ENCODE results near the gene ESRRG. TPM values are rescaled to one million over a fixed set of nuclear protein-coding genes. Genes with fewer than 3 reads are reported as not detected.
A peak's percentile ranks its signal among the peaks of the same experiment; 100 is the strongest.
"Not testable (repeated sequence)": the region's sequence is repeated elsewhere in the genome, so short reads cannot be mapped to it uniquely, and the experiment has no call there.

ESRRG gene
- total RNA-seq, 1 experiment from 2014 or later, result 0.44 TPM

DNA sequence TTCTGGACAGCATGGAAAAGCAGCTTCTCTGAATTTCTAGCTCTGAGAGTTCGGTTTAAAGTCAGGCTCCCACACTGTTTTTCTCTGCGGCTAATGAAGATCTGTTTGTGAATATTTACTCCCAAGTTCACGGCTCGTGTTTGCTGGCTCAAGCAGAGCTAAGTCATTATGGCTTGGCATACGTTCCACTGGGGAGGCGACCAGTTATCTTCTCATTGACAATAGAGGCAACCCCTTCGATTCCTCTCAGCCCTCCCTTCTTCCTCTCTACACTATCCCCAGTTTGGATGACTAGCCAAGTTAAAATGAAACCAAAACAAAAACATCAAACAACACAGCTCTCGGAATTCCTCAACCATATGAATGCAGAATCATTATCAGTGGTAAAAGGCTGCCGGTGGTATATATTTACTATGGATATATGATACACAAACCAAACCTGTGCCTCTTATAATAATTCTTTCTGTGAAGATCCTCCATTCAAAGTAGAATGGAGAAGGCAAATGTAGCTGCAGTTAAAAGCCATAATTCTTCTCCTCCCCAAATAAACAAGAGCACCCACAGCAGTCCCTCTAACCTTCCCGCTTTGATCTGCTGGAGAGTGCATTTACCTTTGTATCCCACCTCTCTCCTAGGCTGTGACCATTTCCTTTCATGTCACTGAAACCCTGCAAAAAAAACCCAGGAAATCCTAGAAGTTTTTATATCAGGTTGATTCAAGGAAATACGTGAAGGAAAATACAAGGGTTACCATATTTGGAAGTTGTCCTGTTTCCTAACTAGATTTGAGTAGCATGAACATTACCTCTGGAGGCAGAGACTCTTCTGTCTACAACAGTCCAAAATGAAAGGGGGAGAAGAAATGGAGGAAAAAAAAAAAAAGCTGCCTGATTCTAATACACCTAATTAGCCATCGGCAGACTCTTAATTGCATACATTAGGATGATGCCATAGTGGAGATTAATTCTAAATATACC is 191.7 kb downstream of the ESRRG start:
- Histone ChIP-seq H3K23me2 (ENCODE audit: insufficient read length, low read depth, low read length, poor library complexity, severe bottlenecking) (no peaks in the 10 kb centered on the region), H2AK5ac (ENCODE audit: insufficient read length, low read length) (no peak overlapping the region), H3K4me2 (ENCODE audit: insufficient read depth, insufficient read length, low read length) (no peak overlapping the region)

DNA sequence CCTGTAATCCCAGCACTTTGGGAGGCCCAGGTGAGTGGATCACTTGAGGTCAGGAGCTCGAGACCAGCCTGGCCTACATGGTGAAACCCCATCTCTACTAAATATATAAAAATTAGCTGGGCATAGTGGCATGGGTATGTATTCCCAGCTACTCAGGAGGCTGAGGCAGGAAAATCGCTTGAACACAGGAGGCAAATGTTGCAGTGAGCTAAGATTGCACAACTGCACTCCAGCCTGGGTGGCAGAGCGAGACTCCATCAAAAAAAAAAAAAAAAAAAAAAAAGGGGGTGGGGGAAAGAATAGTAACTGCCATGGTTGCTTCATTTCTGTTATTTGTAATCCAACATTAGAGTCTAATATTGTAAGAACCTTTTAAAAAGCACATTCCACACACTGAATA is 193.4 kb downstream of the ESRRG start:
- H3K23ac ChIP-seq (ENCODE audit: insufficient read length, low read depth, low read length); H3K27me3 Mint-ChIP-seq (ENCODE audit: low read depth); H2BK5ac ChIP-seq (ENCODE audit: insufficient read length, low read length); H2BK15ac ChIP-seq (ENCODE audit: low read depth, low read length); H3K56ac ChIP-seq (ENCODE audit: insufficient read length, low read depth, low read length); H3T11ph ChIP-seq (ENCODE audit: low read length); H2AFZ ChIP-seq (ENCODE audit: low read length); H3K9me3 ChIP-seq (ENCODE audit: control insufficient read depth, low read depth, low read length); H3K27me3 ChIP-seq (ENCODE audit: insufficient read depth, low read length); H3K18ac ChIP-seq (ENCODE audit: insufficient read length, low read depth, low read length); H4K5ac ChIP-seq (ENCODE audit: insufficient read length, low read depth, low read length); H4K20me1 ChIP-seq (ENCODE audit: control insufficient read depth, insufficient read depth, insufficient read length); H3K27ac Mint-ChIP-seq; H3K79me2 ChIP-seq (ENCODE audit: insufficient read depth, low read length); H3K4ac ChIP-seq (ENCODE audit: low read depth, low read length); H4K8ac ChIP-seq (replicated peaks; ENCODE audit: insufficient read length, low read depth, low read length); H3K36me3 Mint-ChIP-seq (ENCODE audit: insufficient read depth in 1 of 3, low read depth in 3 of 3); H3K4me3 Mint-ChIP-seq; H3K9ac ChIP-seq (ENCODE audit: extremely low read depth, insufficient read length, low read length); H4K91ac ChIP-seq (ENCODE audit: insufficient read length, low read depth, low read length); H2BK12ac ChIP-seq (ENCODE audit: insufficient read length, low read depth, low read length); H3K27ac ChIP-seq (ENCODE audit: insufficient read length, low read depth, low read length); H2BK20ac ChIP-seq (ENCODE audit: low read depth, low read length, poor library complexity, severe bottlenecking); H3K9me3 Mint-ChIP-seq; H2AK5ac ChIP-seq (ENCODE audit: insufficient read length, low read length); H3K4me2 ChIP-seq (ENCODE audit: insufficient read depth, insufficient read length, low read length); H2BK120ac ChIP-seq (ENCODE audit: low read depth, low read length, poor library complexity, severe bottlenecking); H3K14ac ChIP-seq (ENCODE audit: insufficient read depth, low read length); H3K79me1 ChIP-seq (ENCODE audit: insufficient read depth, low read depth, low read length, poor library complexity, severe bottlenecking); DNase-seq; H3K4me1 ChIP-seq (ENCODE audit: insufficient read depth, low read length); H3K23me2 ChIP-seq (ENCODE audit: insufficient read length, low read depth, low read length, poor library complexity, severe bottlenecking): not testable (repeated sequence)
- peaks cover 16 to 20% of the 10 kb centered on the region in 2 experiments for H3K4me1 Mint-ChIP-seq
- no CpG with 5 or more reads among the region's 3 CpGs for WGBS (ENCODE audit: extremely low coverage, insufficient read length, low lambda C conversion rate)

More for the DNA sequence above, 191.7 kb downstream of the ESRRG start:
- Histone ChIP-seq H4K8ac (replicated peaks; ENCODE audit: insufficient read length, low read depth, low read length) (no peak overlapping the region), H3K27me3 (ENCODE audit: insufficient read depth, low read length) (no peaks in the 10 kb centered on the region), H4K5ac (ENCODE audit: insufficient read length, low read depth, low read length) (no peak overlapping the region), H3T11ph (ENCODE audit: low read length) (no peak overlapping the region), H3K14ac (ENCODE audit: insufficient read depth, low read length) (no peak overlapping the region), H3K4me1 (ENCODE audit: insufficient read depth, low read length) (peaks cover 3% of the 10 kb centered on the region; the same call in 1 of the 2 replicates), H3K4ac (ENCODE audit: low read depth, low read length) (no peak overlapping the region), H2BK20ac (ENCODE audit: low read depth, low read length, poor library complexity, severe bottlenecking) (no peak overlapping the region), H4K91ac (ENCODE audit: insufficient read length, low read depth, low read length) (no peak overlapping the region), H3K56ac (ENCODE audit: insufficient read length, low read depth, low read length) (no peak overlapping the region), H3K18ac (ENCODE audit: insufficient read length, low read depth, low read length) (no peak overlapping the region), H2AFZ (ENCODE audit: low read length) (no peak overlapping the region), H3K79me1 (ENCODE audit: insufficient read depth, low read depth, low read length, poor library complexity, severe bottlenecking) (no peaks in the 10 kb centered on the region), H3K9ac (ENCODE audit: extremely low read depth, insufficient read length, low read length) (no peak overlapping the region), H2BK120ac (ENCODE audit: low read depth, low read length, poor library complexity, severe bottlenecking) (no peak overlapping the region), H2BK12ac (ENCODE audit: insufficient read length, low read depth, low read length) (no peak overlapping the region), H3K27ac (ENCODE audit: insufficient read length, low read depth, low read length) (no peak overlapping the region), H4K20me1 (ENCODE audit: control insufficient read depth, insufficient read depth, insufficient read length) (no peaks in the 10 kb centered on the region), H2BK15ac (ENCODE audit: low read depth, low read length) (no peak overlapping the region), H3K9me3 (ENCODE audit: control insufficient read depth, low read depth, low read length) (no peaks in the 10 kb centered on the region), H3K79me2 (ENCODE audit: insufficient read depth, low read length) (no peaks in the 10 kb centered on the region), H2BK5ac (ENCODE audit: insufficient read length, low read length) (no peak overlapping the region), H3K23ac (ENCODE audit: insufficient read length, low read depth, low read length) (no peak overlapping the region)
- no peak for DNase-seq
- Mint-ChIP-seq H3K4me1 (peaks cover 16 to 20% of the 10 kb centered on the region in 2 experiments), H3K36me3 (ENCODE audit: insufficient read depth in 1 of 3, low read depth in 3 of 3) (no peaks in the 10 kb centered on the region), H3K27me3 (ENCODE audit: low read depth) (no peaks in the 10 kb centered on the region), H3K27ac (peak overlapping the region in 2 of 3 experiments; percentile 6; a peak in 3 of 7 replicates), H3K4me3 (no peak overlapping the region), H3K9me3 (no peaks in the 10 kb centered on the region)
- TF ChIP-seq, protein P1, sequence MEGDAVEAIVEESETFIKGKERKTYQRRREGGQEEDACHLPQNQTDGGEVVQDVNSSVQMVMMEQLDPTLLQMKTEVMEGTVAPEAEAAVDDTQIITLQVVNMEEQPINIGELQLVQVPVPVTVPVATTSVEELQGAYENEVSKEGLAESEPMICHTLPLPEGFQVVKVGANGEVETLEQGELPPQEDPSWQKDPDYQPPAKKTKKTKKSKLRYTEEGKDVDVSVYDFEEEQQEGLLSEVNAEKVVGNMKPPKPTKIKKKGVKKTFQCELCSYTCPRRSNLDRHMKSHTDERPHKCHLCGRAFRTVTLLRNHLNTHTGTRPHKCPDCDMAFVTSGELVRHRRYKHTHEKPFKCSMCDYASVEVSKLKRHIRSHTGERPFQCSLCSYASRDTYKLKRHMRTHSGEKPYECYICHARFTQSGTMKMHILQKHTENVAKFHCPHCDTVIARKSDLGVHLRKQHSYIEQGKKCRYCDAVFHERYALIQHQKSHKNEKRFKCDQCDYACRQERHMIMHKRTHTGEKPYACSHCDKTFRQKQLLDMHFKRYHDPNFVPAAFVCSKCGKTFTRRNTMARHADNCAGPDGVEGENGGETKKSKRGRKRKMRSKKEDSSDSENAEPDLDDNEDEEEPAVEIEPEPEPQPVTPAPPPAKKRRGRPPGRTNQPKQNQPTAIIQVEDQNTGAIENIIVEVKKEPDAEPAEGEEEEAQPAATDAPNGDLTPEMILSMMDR (conservative IDR thresholded peaks at IDR 0.05), result no peak
- WGBS (ENCODE audit: extremely low coverage, insufficient read length, low lambda C conversion rate), result no CpG with 5 or more reads among the region's 12 CpGs

All from H9 (cell line).